GM12801 (cell line): ENCODE data around the gene HOXC4.

Source experiments
- TF ChIP-seq, protein P1 (sequence below): IDR thresholded peaks from one replicate; pipeline ENCODE4 v1.5.1; 2011; ENCODE audit warnings: control low read depth; ENCODE audit not compliant: insufficient read length; ENCODE audit errors: extremely low read depth

Gene HOXC4

DNA sequence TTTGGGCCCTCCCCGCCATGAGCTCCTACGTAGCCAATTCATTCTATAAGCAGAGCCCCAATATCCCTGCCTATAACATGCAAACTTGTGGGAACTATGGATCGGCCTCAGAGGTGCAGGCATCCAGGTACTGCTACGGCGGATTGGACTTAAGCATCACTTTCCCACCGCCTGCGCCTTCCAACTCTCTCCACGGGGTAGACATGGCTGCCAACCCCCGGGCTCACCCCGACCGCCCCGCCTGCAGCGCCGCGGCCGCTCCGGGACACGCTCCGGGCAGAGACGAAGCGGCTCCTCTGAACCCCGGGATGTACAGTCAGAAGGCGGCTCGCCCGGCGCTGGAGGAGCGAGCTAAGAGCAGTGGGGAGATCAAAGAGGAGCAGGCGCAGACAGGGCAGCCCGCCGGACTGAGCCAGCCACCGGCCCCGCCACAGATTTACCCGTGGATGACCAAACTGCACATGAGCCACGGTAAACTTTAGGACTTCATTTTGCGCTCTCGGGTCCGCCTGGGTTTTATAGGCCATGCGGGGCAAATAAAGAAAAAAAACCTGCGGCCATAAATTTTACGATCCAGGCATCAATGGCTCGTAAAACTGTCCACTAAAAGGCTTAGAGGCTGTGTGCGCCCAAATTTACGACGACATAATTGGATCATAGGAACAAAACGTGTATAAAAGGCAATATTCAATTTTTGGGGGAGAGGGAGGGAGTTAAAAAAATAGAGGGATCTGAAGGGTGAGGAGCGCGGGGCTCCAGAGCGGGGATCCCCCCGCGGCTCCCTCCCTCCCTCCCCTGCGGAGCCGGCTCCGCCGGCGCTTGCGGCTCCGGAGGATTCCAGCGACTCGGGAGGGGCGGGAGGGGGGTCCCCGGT is 20.3 kb upstream of the HOXC4 start:
- TF ChIP-seq, protein P1, sequence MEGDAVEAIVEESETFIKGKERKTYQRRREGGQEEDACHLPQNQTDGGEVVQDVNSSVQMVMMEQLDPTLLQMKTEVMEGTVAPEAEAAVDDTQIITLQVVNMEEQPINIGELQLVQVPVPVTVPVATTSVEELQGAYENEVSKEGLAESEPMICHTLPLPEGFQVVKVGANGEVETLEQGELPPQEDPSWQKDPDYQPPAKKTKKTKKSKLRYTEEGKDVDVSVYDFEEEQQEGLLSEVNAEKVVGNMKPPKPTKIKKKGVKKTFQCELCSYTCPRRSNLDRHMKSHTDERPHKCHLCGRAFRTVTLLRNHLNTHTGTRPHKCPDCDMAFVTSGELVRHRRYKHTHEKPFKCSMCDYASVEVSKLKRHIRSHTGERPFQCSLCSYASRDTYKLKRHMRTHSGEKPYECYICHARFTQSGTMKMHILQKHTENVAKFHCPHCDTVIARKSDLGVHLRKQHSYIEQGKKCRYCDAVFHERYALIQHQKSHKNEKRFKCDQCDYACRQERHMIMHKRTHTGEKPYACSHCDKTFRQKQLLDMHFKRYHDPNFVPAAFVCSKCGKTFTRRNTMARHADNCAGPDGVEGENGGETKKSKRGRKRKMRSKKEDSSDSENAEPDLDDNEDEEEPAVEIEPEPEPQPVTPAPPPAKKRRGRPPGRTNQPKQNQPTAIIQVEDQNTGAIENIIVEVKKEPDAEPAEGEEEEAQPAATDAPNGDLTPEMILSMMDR = no peak

DNA sequence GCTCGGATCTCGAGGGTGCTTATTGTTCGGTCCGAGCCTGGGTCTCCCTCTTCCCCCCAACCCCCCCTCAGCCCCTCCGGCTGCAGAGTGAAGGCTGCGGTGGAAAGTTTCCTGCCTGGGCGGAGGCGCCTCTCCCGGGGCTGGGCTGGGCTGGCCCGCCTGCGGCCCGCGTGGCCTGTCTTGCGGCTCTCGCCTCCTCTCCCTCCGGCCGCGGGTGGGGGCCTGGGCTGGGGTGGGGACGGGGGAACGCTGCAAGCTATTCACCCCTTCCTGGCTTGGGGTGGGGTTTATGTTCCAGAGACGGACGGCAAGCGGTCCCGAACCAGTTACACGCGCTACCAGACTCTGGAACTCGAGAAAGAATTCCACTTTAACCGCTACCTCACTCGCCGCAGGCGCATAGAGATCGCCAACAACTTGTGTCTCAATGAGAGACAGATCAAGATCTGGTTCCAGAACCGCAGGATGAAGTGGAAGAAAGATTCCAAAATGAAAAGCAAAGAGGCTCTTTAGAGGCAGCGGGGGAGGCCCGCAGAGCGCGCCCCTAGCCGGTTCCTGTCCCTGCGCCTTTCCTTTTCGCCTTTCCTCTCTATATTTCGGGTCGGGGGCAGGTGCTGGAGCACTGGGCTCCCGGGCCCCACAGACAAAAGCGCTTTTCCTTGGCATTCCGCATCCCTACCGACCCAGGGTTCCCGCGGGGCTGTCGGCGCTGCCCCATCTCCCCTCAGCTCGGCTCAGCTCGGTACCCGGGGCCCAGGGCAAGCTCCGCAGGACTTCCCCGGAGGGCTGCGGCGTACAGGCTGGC is 19.5 kb upstream of the HOXC4 start:
- TF ChIP-seq, protein P1 = no peak

DNA sequence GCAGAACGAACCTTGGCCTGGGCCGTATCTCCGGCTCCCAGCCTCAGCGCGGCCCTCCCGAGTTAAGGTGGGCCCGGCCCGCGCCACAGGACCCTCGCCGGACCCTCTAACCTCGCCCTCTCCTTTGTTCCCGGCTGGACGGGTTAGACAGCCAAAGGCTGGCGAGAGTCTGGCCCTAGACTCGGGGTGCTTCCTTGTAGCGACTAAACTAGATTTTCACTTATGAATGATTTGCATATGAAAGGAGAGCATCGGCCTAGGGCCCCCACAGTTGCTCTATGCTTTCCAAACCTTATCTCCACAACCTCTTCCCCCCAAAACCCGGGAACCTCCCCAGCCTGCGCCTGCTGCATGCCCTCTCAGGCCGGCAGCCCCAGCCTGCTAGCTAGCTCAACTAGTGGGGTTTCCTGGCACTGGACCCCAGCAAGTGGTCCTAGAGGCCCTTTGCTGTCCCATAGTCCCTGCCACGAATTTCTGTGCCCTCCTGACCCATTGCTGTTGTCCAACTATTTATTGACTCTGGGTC is 18.8 kb upstream of the HOXC4 start:
- TF ChIP-seq, protein P1 = no peak

DNA sequence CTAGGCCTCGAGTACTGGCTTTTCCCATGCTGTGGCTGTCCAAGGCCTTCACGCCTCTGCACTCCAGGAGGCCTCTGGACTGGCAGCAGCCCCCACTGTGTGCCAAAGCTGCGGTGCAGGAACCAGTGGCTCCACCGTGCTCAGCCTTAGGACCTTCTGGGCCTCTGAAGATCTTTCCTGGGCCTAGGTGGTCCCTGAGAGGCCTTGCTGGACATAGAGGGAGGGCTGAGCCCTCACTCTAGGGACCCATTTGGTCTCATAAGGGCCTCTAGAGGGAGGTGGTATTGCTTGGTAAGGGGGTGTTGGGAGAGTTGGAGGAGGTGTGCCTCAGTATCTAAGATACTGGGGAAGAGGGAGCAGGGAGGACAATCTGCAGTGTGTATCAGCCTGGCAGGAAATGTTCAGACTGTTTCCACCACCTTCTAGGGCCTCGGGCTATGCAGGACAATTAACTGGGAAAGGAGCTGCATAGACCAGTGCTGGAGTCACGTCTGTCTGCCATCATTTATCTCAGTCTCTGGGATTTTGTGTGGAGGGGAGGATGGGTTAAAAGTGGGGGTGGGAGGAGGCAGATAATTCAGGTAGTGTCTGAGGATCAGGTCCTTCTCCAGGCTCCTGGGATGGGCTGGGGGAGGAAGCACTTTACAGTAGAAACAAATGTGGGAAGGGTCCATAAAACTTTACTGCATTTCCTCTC is 17.9 kb upstream of the HOXC4 start:
- TF ChIP-seq, protein P1 = no peak

DNA sequence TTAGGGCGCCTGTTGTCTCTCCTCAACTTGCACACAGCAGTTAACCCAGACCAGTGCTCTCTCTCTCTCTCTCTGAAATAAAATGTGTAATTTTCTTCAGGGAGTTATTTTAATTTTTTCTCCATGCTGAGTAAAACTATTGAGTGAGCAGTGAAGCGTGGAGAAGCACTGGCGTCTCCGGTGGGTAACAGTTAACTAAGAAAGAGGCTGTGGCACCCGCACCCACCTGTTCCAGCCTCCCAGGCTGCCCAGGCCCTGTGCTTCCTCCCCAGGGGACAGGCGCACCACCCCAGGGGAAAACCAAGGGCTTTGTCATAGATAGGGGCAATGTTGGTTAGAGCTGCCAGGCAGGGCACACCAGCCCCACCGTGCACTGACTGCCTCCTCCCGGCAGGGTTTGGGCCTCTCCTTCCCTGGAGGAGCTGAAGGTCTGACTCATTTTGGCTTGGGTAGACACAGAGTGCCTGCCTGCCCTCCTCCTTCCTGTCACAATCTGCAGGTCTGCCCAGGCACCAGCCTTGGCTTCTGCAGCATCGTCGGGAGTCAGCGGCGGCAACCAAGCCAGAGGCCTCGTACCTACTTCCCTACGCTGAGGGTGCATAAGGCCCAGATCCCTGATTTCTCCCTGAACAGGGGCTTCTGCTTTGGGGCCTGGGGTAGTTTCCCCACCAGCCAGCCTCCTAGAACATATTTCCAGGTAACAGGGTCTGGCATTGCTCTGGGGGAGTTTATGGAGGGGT is 16.8 kb upstream of the HOXC4 start:
- TF ChIP-seq, protein P1 = no peak

DNA sequence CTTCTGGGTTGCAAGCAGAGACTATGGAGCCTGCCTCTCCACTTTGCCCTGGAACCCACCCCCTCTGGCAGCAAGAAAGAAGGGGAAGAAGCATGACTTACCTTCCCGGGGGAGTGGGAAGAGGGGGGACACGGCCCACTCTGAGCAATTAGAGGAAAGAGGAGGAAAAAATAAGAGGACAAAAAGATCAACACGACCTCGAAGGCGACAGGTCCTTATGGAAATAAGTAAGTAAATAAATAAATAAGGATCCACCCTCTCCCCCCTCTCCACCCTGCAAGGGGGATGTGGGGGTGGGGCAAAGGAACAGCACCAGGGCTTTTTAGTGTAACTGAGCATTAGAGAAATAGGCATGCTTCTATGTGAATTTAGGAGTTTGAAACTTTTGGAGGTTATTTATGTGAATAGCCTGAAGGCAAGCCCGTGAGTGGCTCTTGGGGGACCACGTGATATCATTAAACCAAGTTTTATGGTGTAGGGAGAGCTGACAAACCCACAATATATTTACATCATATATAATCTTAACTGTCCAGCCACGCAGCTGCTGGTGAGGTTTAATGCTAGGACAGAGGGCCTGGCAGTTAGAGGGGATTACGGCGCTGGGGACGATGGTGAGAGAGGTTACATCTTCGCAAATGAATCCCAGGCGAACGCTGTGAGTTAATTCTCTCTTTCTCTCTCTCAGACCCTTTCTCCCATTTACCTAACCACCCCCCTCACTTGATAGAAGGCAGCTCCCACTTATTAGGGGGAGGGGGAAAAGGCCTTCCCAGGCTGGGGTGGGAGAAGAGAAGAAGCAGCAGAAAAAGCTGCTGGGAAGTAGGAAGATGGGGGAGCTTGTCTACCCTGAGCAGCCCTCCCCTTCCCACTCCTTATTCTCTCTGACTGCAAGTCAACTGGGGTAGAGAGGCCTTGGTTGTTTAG is 16.0 kb upstream of the HOXC4 start:
- TF ChIP-seq, protein P1 = no peak
